ENCODE measurements around the gene CHD2. TPM values are rescaled to one million over a fixed set of nuclear protein-coding genes. Genes with fewer than 3 reads are reported as not detected.
"Not testable (repeated sequence)": the region's sequence is repeated elsewhere in the genome, so short reads cannot be mapped to it uniquely, and the experiment has no call there.

CHD2 gene
- total RNA-seq, 4 donors from 2014 or later: 149 to 299 (median 213) TPM

GRCh38 chr15:93037820-93038705 is 137.9 kb downstream of the CHD2 start:
- Histone ChIP-seq H3K27ac (no peak overlapping the region), H3K4me3 (replicated peaks in 1 of 3) (no peak overlapping the region), H3K4me1 (peaks cover 0 to 3% of the 10 kb centered on the region in 2 donors), H3K9me3 (no peaks in the 10 kb centered on the region), H3K36me3 (no peaks in the 10 kb centered on the region), H3K27me3 (no peaks in the 10 kb centered on the region)
- intact Hi-C loops (cut with DNase I): loop anchor here (2.0 to 10.0 kb wide), 2 partner anchors 33 to 957 kb away; no protein-coding TSS in a partner anchor
- TF ChIP-seq, protein P1, sequence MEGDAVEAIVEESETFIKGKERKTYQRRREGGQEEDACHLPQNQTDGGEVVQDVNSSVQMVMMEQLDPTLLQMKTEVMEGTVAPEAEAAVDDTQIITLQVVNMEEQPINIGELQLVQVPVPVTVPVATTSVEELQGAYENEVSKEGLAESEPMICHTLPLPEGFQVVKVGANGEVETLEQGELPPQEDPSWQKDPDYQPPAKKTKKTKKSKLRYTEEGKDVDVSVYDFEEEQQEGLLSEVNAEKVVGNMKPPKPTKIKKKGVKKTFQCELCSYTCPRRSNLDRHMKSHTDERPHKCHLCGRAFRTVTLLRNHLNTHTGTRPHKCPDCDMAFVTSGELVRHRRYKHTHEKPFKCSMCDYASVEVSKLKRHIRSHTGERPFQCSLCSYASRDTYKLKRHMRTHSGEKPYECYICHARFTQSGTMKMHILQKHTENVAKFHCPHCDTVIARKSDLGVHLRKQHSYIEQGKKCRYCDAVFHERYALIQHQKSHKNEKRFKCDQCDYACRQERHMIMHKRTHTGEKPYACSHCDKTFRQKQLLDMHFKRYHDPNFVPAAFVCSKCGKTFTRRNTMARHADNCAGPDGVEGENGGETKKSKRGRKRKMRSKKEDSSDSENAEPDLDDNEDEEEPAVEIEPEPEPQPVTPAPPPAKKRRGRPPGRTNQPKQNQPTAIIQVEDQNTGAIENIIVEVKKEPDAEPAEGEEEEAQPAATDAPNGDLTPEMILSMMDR (IDR thresholded peaks at IDR 0.05): no peak
- no peak for TF ChIP-seq POLR2A (IDR thresholded peaks at IDR 0.05)
- WGBS, 2 donors: 87 to 90% methylated on average over 19 to 20 of the region's 20 CpGs
- DNase-seq: peak in 1 of 2 donors; percentile 2

- H3K36me3 ChIP-seq; H3K27ac ChIP-seq; H3K9me3 ChIP-seq; H3K4me1 ChIP-seq; H3K4me3 ChIP-seq (replicated peaks in 1 of 3); H3K27me3 ChIP-seq: not testable (repeated sequence)
- peak; percentile 38 to 42 for DNase-seq
- intact Hi-C loops (cut with DNase I): loop anchor here (2.0 to 10.0 kb wide), 2 partner anchors 31 to 955 kb away; no protein-coding TSS in a partner anchor
- 58 to 61% methylated on average over 13 of the region's 13 CpGs for WGBS, 2 donors
Measured at GRCh38 chr15:93039562-93040287, 139.6 kb downstream of the CHD2 start.

DNA sequence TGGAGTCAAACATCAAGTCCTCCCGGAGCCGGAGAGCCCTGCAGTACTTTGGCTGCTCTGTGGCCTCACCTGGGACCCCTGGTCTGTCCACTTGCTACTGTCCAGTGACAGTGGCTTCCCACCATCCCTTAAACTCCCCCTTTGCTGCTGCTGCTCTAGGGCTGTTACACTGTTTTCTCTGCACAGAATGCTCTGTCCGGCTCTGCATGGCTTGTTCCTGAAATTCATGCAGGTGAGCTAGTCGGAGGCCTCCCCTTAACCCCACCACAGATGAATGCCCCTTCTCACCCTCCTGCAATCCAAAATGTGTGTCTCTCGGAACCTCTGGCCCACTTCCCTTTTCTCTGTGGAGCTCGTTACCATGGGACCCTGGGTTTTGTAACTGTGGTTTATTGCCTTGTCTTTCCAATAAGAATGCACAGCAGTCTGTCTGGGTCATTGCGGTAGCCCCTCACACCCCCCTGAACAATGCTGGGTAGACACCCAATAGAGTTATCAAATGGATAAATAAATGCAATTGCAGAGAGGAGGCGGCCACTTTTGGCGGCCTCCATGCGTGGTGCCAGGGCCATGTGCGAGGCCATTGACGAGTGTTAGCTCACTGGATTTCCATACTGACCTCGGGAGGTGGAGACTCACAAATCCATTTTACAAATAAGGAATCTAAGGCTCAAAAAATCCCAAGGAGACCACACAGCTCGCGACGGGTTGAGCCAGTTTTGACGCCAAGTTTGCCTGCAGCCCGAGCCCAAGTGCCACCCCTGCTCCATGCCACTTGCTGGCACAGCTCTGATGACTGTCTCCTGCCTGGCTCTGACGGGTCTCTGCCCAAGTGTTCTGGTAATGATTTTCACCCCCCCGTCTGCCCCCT is 140.4 kb downstream of the CHD2 start:
- no peak for TF ChIP-seq POLR2A (IDR thresholded peaks at IDR 0.05)
- TF ChIP-seq, protein P1 (IDR thresholded peaks at IDR 0.05): no peak
- Histone ChIP-seq H3K4me3 (replicated peaks in 1 of 3) (no peak overlapping the region), H3K36me3 (no peaks in the 10 kb centered on the region), H3K4me1 (peaks cover 0 to 3% of the 10 kb centered on the region in 2 donors), H3K9me3 (no peaks in the 10 kb centered on the region), H3K27me3 (no peaks in the 10 kb centered on the region), H3K27ac (no peak overlapping the region)
- intact Hi-C loops (cut with DNase I): no loop called here
- WGBS, 2 donors: 65 to 69% methylated on average over 19 to 20 of the region's 20 CpGs
- DNase-seq: peak; percentile 51 to 62

- no peaks in the 10 kb centered on the region for H3K27me3 ChIP-seq
- intact Hi-C loops (cut with DNase I): no loop called here
- no peak for DNase-seq
- TF ChIP-seq, protein P1 (IDR thresholded peaks at IDR 0.05): no peak
- TF ChIP-seq POLR2A (IDR thresholded peaks at IDR 0.05): no peak
- WGBS, 2 donors: 76 to 85% methylated on average over 13 of the region's 13 CpGs
- H3K9me3 ChIP-seq: no peaks in the 10 kb centered on the region
- no peak overlapping the region for H3K27ac ChIP-seq
- H3K4me1 ChIP-seq: peaks cover 0 to 3% of the 10 kb centered on the region in 2 donors
- H3K4me3 ChIP-seq (replicated peaks in 1 of 3): no peak overlapping the region
- H3K36me3 ChIP-seq: no peaks in the 10 kb centered on the region
Measured at GRCh38 chr15:93041159-93041547, 141.0 kb downstream of the CHD2 start.

GRCh38 chr15:93042211-93042610 is 142.1 kb downstream of the CHD2 start:
- no peak for TF ChIP-seq POLR2A (IDR thresholded peaks at IDR 0.05)
- TF ChIP-seq, protein P1 (IDR thresholded peaks at IDR 0.05): no peak
- Histone ChIP-seq H3K4me3 (replicated peaks in 1 of 3) (no peak overlapping the region), H3K27me3 (no peaks in the 10 kb centered on the region), H3K36me3 (no peaks in the 10 kb centered on the region), H3K9me3 (no peaks in the 10 kb centered on the region), H3K4me1 (peaks cover 0 to 3% of the 10 kb centered on the region in 2 donors), H3K27ac (no peak overlapping the region)
- DNase-seq: no peak
- WGBS, 2 donors: 79 to 92% methylated on average over 3 of the region's 3 CpGs
- intact Hi-C loops (cut with DNase I): no loop called here

Measured in thyroid gland (tissue), 4 donors.